Testis (tissue), 2 donors: Measurements from ENCODE around the gene MOBP.

Experiments used
- CTCF ChIP-seq, 3 experiments: fragments of 450-650 bp in 2 of 3; fragments of 200-600 bp in 1 of 3; sonication (generic) in 1 of 3; IDR thresholded peaks; one replicate each; pipeline ENCODE4 v1.5.1; 2016 to 2019; ENCODE audit warnings: antibody characterized with exemption in 3 of 3, mild to moderate bottlenecking in 2 of 3, moderate library complexity in 1 of 3
- POLR2A ChIP-seq: fragments of 450-650 bp; IDR thresholded peaks from one replicate; pipeline ENCODE4 v1.6.1; 2017; ENCODE audit warnings: antibody characterized with exemption, mild to moderate bottlenecking, moderate library complexity

- no peak for TF ChIP-seq CTCF (IDR thresholded peaks at IDR 0.05)
- TF ChIP-seq POLR2A = no peak
These were observed 46.9 kb upstream of the MOBP start for GRCh38 chr3:39420543-39420942.
